T-cell (primary cell): ENCODE measurements around the gene GPSM1. TPM values are rescaled to one million over a fixed set of nuclear protein-coding genes. Genes with fewer than 3 reads are reported as not detected.

ENCODE experiments used
- ATAC-seq, 4 experiments: fragments of 200-7000 bp in 3 of 4; fragments of 150-1000 bp in 1 of 4; cut with Tn5 transposase; replicated peaks in 1 of 4; 1 replicate in 3 of 4; 2 replicates in 1 of 4; pipeline ENCODE4 v1.10.0; 2021; ENCODE audit warnings: moderate library complexity in 3 of 4, mild to moderate bottlenecking in 2 of 4, moderate number of reproducible peaks in 1 of 4
- CTCF ChIA-PET, 2 donors: fragments of 300-600 bp; sonication (Branson Sonifier 250); formaldehyde crosslinking; loops; one replicate each; lab custom pipeline; 2022; ENCODE audit warnings: antibody characterized with exemption in 2 of 2; lab: Charles Lee
- POLR2A ChIA-PET, 2 donors: fragments of 300-600 bp; sonication (Branson Sonifier 250); formaldehyde crosslinking; loops; one replicate each; lab custom pipeline; 2022; ENCODE audit warnings: antibody characterized with exemption in 2 of 2; lab: Charles Lee
- DNase-seq, 35 experiments: peaks; one replicate each; pipeline versions ENCODE4 v3.0.0 to v3.0.0-alpha.2; 2013 to 2023
- H3K27ac ChIP-seq: one replicate; pipeline ENCODE4 v1.5.1; 2013; ENCODE audit warnings: low read length
- H3K27me3 ChIP-seq, 2 experiments: replicated peaks in 1 of 2; 1 replicate in 1 of 2; 2 replicates in 1 of 2; pipeline versions ENCODE4 v1.6.1 to v1.7.0; 2013; ENCODE audit warnings: low read length in 1 of 2, mixed read lengths in 1 of 2; ENCODE audit not compliant: control insufficient read depth in 2 of 2, insufficient read depth in 2 of 2; ENCODE audit errors: extremely low read depth in 1 of 2
- H3K36me3 ChIP-seq, 2 donors: 1 replicate in 1 of 2; 2 replicates in 1 of 2; pipeline versions ENCODE4 v1.6.1 to v1.7.0; 2013; ENCODE audit warnings: low read length in 1 of 2; ENCODE audit not compliant: control insufficient read depth in 2 of 2, insufficient read depth in 1 of 2; ENCODE audit errors: extremely low read depth in 1 of 2
- H3K4me1 ChIP-seq, 2 experiments: 1 replicate in 1 of 2; 2 replicates in 1 of 2; pipeline versions ENCODE4 v1.6.1 to v1.7.0; 2013; ENCODE audit warnings: low read length in 2 of 2, mixed read lengths in 1 of 2; ENCODE audit not compliant: insufficient read depth in 2 of 2, control insufficient read depth in 1 of 2; ENCODE audit errors: extremely low read depth in 1 of 2
- H3K4me3 ChIP-seq, 2 donors: 1 replicate in 1 of 2; 2 replicates in 1 of 2; pipeline versions ENCODE4 v1.5.1 to v1.7.0; 2013; ENCODE audit warnings: mild to moderate bottlenecking in 2 of 2, low read length in 1 of 2, moderate library complexity in 1 of 2; ENCODE audit not compliant: control insufficient read depth in 1 of 2; ENCODE audit errors: extremely low read depth in 1 of 2
- H3K9me3 ChIP-seq: 2 replicates; pipeline ENCODE4 v1.7.0; 2013
- H3K27ac Mint-ChIP-seq, 2 donors: one replicate each; pipeline ENCODE4 v1.8.0; 2020 to 2021; ENCODE audit warnings: mild to moderate bottlenecking in 2 of 2, mixed read lengths in 2 of 2
- H3K27me3 Mint-ChIP-seq, 2 donors: one replicate each; pipeline ENCODE4 v1.8.0; 2021 to 2022; ENCODE audit warnings: mixed read lengths in 2 of 2
- H3K36me3 Mint-ChIP-seq: one replicate; pipeline ENCODE4 v1.8.0; 2021; ENCODE audit warnings: mixed read lengths
- H3K4me1 Mint-ChIP-seq, 3 donors: one replicate each; pipeline ENCODE4 v1.8.0; 2020 to 2022; ENCODE audit warnings: mixed read lengths in 3 of 3, mild to moderate bottlenecking in 1 of 3
- H3K4me3 Mint-ChIP-seq, 3 donors: one replicate each; pipeline ENCODE4 v1.8.0; 2020 to 2022; ENCODE audit warnings: mild to moderate bottlenecking in 3 of 3, mixed read lengths in 3 of 3, moderate library complexity in 3 of 3
- H3K9me3 Mint-ChIP-seq, 3 donors: one replicate each; pipeline ENCODE4 v1.8.0; 2020 to 2022; ENCODE audit warnings: mixed read lengths in 3 of 3
- WGBS: methylation state at CpG from one replicate; pipeline ENCODE4 v1.1.5; 2013; ENCODE audit warnings: missing lambda C conversion rate; ENCODE audit not compliant: insufficient coverage; 5-methylcytosine and 5-hydroxymethylcytosine counted together
- total RNA-seq, 35 experiments: library from RNA in 6 of 35; stranded (reverse) in 6 of 35; fragments of 120-200 nt in 1 of 35; gene quantifications; one replicate each; pipeline versions ENCODE4 v1.2.1 to v1.2.4 and lab custom pipeline; 2013 to 2026

GPSM1 gene
- total RNA-seq, 5 donors from 2014 or later (not counting 1 experiment from before 2014, with no cell fraction given) = 8.6 to 11.5 (median 9.7) TPM

DNA sequence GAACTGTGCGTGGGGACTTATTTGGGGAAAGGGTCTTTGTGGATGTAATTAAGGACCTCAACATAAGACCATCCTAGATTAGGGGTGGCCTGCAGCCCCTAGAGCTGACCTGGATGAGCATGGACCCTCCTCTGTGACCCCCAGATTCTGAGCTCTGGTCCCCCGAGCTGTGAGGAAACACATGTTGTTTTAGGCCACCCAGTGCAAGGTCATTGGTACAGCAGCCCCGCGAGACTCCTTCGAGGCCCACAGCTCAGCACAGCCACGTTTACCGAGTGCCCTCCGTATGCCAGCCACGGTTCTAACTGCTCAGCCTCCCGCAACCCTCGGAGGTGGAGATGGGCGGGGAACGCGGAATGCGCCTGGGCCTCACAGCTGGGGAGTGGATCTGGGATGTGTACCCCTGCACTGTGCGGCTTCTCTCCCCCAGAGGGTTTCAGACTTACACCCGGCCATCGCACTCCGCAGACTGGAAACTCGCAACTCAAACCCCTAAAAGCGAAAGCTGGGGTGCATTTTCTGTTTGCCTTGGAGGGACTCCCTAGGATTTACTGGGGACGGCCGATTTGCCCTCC is 4.5 kb upstream of the GPSM1 start:
- no peak overlapping the region for H3K27ac Mint-ChIP-seq
- no peaks in the 10 kb centered on the region for H3K9me3 Mint-ChIP-seq
- H3K4me3 Mint-ChIP-seq = no peak overlapping the region
- Histone ChIP-seq H3K4me1 (peaks cover 0 to 20% of the 10 kb centered on the region in 2 experiments), H3K36me3 (no peaks in the 10 kb centered on the region), H3K9me3 (no peaks in the 10 kb centered on the region), H3K27ac (no peak overlapping the region), H3K4me3 (no peak overlapping the region), H3K27me3 (peaks cover 0 to 33% of the 10 kb centered on the region in 2 experiments)
- DNase-seq (no peak), ATAC-seq (no peak)
- no peaks in the 10 kb centered on the region for H3K36me3 Mint-ChIP-seq
- ChIA-PET POLR2A (no interaction called here), CTCF (no interaction called here)
- no peaks in the 10 kb centered on the region for H3K27me3 Mint-ChIP-seq
- 82% methylated on average over 22 of the region's 23 CpGs for WGBS
- H3K4me1 Mint-ChIP-seq = peaks cover 0 to 3% (median 0%) of the 10 kb centered on the region in 3 donors

DNA sequence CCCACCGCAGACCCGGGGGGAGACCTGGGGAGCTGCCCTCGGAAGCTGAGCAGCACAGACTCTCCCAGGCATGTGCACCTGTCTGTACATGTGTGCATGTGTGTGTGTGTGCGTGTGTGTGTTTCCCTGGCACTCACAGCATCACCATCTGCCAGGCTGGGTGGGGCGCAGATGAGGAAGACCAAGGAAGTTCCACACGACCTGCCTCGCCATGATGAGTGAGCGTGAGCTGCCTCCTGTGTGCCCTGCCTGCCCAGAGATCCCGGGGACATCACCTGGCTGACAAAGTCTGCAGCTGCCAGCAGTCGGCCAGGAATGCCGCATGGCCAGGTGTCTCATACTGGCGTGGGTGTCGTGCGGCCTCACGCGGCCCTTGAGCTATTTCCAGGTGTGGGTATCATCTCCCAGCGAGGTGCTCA is 4.0 kb upstream of the GPSM1 start:
- H3K36me3 ChIP-seq = no peaks in the 10 kb centered on the region
- ATAC-seq = no peak
- peaks cover 0 to 3% (median 0%) of the 10 kb centered on the region in 3 donors for H3K4me1 Mint-ChIP-seq
- 52% methylated on average over 10 of the region's 17 CpGs for WGBS
- ChIA-PET CTCF (interaction anchor here in 1 of 2 donors (0.5 kb wide), 1 partner anchor 1268 kb away, joined by 3 read pairs; no protein-coding TSS in a partner anchor), POLR2A (no interaction called here)
- DNase-seq = no peak
- H3K9me3 ChIP-seq = no peaks in the 10 kb centered on the region
- no peak overlapping the region for H3K27ac ChIP-seq
- H3K27me3 ChIP-seq = peaks cover 0 to 36% of the 10 kb centered on the region in 2 experiments
- no peak overlapping the region for H3K4me3 ChIP-seq
- no peak overlapping the region for H3K4me3 Mint-ChIP-seq
- H3K36me3 Mint-ChIP-seq = no peaks in the 10 kb centered on the region
- H3K4me1 ChIP-seq = peaks cover 0 to 24% of the 10 kb centered on the region in 2 experiments
- H3K27ac Mint-ChIP-seq = no peak overlapping the region
- no peaks in the 10 kb centered on the region for H3K27me3 Mint-ChIP-seq
- H3K9me3 Mint-ChIP-seq = no peaks in the 10 kb centered on the region

DNA sequence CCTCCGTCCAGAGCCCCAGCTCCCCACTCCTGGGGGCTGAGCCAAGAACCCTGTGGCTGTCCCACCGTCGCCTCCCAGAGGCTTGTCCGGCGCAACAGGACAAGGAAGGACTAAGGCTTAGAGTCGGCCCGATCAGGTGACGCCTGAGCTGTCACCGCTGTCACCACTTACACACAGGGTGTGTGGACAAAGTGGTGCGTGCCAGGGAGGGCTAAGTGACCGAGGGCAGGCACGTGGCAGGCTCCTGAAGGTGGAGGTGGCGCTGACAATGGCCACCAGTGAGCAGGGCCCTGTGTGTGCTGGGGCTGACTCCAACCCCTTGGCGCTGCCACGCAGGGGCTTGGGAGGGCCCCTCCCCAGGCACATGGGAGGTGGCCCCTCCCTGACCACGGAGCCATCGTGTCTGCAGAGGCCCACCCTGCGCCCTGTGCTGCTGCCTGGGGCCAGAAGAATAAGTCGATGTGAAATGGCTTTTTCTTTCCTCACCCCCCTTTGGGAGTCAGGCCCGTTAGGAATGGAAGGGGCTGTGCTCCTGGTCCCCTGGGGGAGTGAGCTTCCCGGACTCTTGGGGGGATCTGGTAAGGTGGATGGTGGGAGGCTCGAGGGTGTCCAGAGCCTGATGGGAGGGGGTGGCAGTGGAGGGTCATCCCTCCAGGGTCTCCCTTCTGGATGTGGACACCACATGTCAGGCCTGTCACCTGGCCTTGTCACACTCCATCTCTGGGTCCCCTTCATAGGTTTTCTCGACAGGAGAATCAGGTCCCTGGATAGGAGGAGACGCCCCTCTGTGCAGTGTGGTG is 2.6 kb upstream of the GPSM1 start:
- Histone ChIP-seq H3K4me1 (peaks cover 0 to 31% of the 10 kb centered on the region in 2 experiments), H3K27ac (no peak overlapping the region), H3K4me3 (no peak overlapping the region), H3K36me3 (no peaks in the 10 kb centered on the region), H3K9me3 (no peaks in the 10 kb centered on the region), H3K27me3 (peaks cover 0 to 39% of the 10 kb centered on the region in 2 experiments)
- 83% methylated on average over 21 of the region's 24 CpGs for WGBS
- POLR2A ChIA-PET = no interaction called here
- Mint-ChIP-seq H3K9me3 (no peaks in the 10 kb centered on the region), H3K27ac (no peak overlapping the region), H3K36me3 (no peaks in the 10 kb centered on the region), H3K4me3 (no peak overlapping the region), H3K27me3 (peaks cover 0 to 3% of the 10 kb centered on the region in 2 donors), H3K4me1 (peaks cover 4 to 6% (median 4%) of the 10 kb centered on the region in 3 donors)
- ATAC-seq = no peak
- CTCF ChIA-PET = no interaction called here
- no peak for DNase-seq

DNA sequence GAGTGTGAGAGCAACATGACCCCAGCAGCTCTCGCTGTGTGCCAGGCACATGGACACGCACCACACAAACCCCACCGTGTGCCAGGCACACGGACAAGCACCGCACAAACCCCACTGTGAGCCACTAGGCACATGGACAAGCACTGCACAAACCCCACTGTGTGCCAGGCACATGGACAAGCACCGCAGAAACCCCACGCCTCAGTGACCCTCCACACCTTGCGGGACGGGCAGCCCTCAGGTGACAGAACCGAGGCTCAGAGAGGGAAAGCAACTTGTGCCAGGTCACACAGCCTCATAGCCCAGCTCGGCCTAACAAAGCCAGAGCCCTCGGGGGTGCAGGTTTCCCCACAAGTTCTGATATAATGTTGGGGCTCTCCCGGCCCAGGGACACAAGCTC is 2.0 kb upstream of the GPSM1 start:
- POLR2A ChIA-PET = no interaction called here
- Mint-ChIP-seq H3K4me1 (peaks cover 4 to 6% (median 4%) of the 10 kb centered on the region in 3 donors), H3K9me3 (no peaks in the 10 kb centered on the region), H3K27ac (no peak overlapping the region), H3K4me3 (peak overlapping the region in 1 of 3 donors; percentile 6), H3K36me3 (no peaks in the 10 kb centered on the region), H3K27me3 (peaks cover 0 to 3% of the 10 kb centered on the region in 2 donors)
- no peaks in the 10 kb centered on the region for H3K9me3 ChIP-seq
- ATAC-seq (no peak), DNase-seq (no peak)
- H3K36me3 ChIP-seq = no peaks in the 10 kb centered on the region
- 93% methylated on average over 13 of the region's 13 CpGs for WGBS
- peaks cover 0 to 39% of the 10 kb centered on the region in 2 experiments for H3K27me3 ChIP-seq
- CTCF ChIA-PET = no interaction called here
- no peak overlapping the region for H3K4me3 ChIP-seq
- peaks cover 0 to 31% of the 10 kb centered on the region in 2 experiments for H3K4me1 ChIP-seq
- H3K27ac ChIP-seq = no peak overlapping the region

- no peaks in the 10 kb centered on the region for H3K36me3 ChIP-seq
- 39% methylated on average over 16 of the region's 28 CpGs for WGBS
- Mint-ChIP-seq H3K4me3 (peak overlapping the region; percentile 6 to 65 (median 62)), H3K4me1 (peaks cover 4 to 6% (median 4%) of the 10 kb centered on the region in 3 donors), H3K27me3 (peaks cover 0 to 3% of the 10 kb centered on the region in 2 donors), H3K9me3 (no peaks in the 10 kb centered on the region), H3K27ac (no peak overlapping the region), H3K36me3 (no peaks in the 10 kb centered on the region)
- DNase-seq (no peak), ATAC-seq (no peak)
- POLR2A ChIA-PET = no interaction called here
- no peak overlapping the region for H3K27ac ChIP-seq
- no peak overlapping the region for H3K4me3 ChIP-seq
- H3K4me1 ChIP-seq = peaks cover 0 to 31% of the 10 kb centered on the region in 2 experiments
- CTCF ChIA-PET = no interaction called here
- H3K9me3 ChIP-seq = no peaks in the 10 kb centered on the region
- peaks cover 0 to 39% of the 10 kb centered on the region in 2 experiments for H3K27me3 ChIP-seq
Observed at GRCh38 chr9:136326061-136326760, 1.1 kb upstream of the GPSM1 start.

GRCh38 chr9:136326761-136327303 is 507 bp upstream of the GPSM1 start:
- CTCF ChIA-PET = no interaction called here
- Histone ChIP-seq H3K27ac (no peak overlapping the region), H3K4me3 (peak overlapping the region; percentile 32 to 33)

More at GRCh38 chr9:136326761-136327303, 507 bp upstream of the GPSM1 start:
- WGBS = 34% methylated on average over 12 of the region's 17 CpGs
- peaks cover 0 to 33% of the 10 kb centered on the region in 2 experiments for H3K4me1 ChIP-seq
- Mint-ChIP-seq H3K4me3 (peak overlapping the region; percentile 62 to 72 (median 65)), H3K36me3 (no peaks in the 10 kb centered on the region), H3K27ac (no peak overlapping the region), H3K27me3 (peaks cover 0 to 3% of the 10 kb centered on the region in 2 donors), H3K4me1 (peaks cover 4 to 6% (median 4%) of the 10 kb centered on the region in 3 donors), H3K9me3 (no peaks in the 10 kb centered on the region)
- ATAC-seq (peak in 1 of 4 experiments; percentile 10), DNase-seq (no peak)
- POLR2A ChIA-PET = no interaction called here
- no peaks in the 10 kb centered on the region for H3K36me3 ChIP-seq
- H3K27me3 ChIP-seq = peaks cover 0 to 39% of the 10 kb centered on the region in 2 experiments
- H3K9me3 ChIP-seq = no peaks in the 10 kb centered on the region
